BJ (cell line): Measurements from ENCODE around the gene MYO3B. TPM values are rescaled to one million over a fixed set of nuclear protein-coding genes. Genes with fewer than 3 reads are reported as not detected.

Source experiments
- CTCF ChIA-PET: fragments of 350-600 bp; formaldehyde crosslinking; extraction: SDS; loops from one replicate; lab custom pipeline; 2021; ENCODE audit warnings: antibody characterized with exemption, inconsistent platforms; lab: Yijun Ruan, JAX
- POLR2A ChIA-PET: fragments of 300-600 bp; sonication (Branson Sonifier 250); formaldehyde crosslinking; extraction: SDS; loops from one replicate; lab custom pipeline; 2021; ENCODE audit warnings: antibody characterized with exemption; lab: Charles Lee
- DNase-seq: peaks from one replicate; pipeline ENCODE4 v3.0.0-alpha.2; 2011; ENCODE audit warnings: low read depth
- H3K27me3 ChIP-seq: 2 replicates; pipeline ENCODE4 v1.6.0; 2011; ENCODE audit warnings: low read length; ENCODE audit not compliant: control insufficient read depth, insufficient read depth
- H3K36me3 ChIP-seq: 2 replicates; pipeline ENCODE4 v1.5.1; 2011; ENCODE audit warnings: low read length; ENCODE audit not compliant: control insufficient read depth, insufficient read depth
- H3K4me3 ChIP-seq: 2 replicates; pipeline ENCODE4 v1.5.1; 2011; ENCODE audit warnings: low read depth, mild to moderate bottlenecking, control low read depth, low read length
- CTCF ChIP-seq: IDR thresholded peaks from 2 replicates; pipeline ENCODE4 v1.5.1; 2011; ENCODE audit warnings: low read depth, mild to moderate bottlenecking, control low read depth, inconsistent platforms, low read length, moderate library complexity; ENCODE audit not compliant: insufficient read depth
- polyA plus RNA-seq: library from polyadenylated mRNA; depleted of rRNA; stranded (reverse); fragments of >200 nt; gene quantifications from 2 replicates; pipeline ENCODE4 v1.2.3, GENCODE V29; 2011

The MYO3B gene
- polyA plus RNA-seq, 1 experiment = not detected

GRCh38 chr2:170313992-170314348 is 136.0 kb downstream of the MYO3B start:
- DNase-seq = no peak
- no peaks in the 10 kb centered on the region for H3K36me3 ChIP-seq
- no peak for TF ChIP-seq CTCF
- no peak overlapping the region for H3K4me3 ChIP-seq
- ChIA-PET POLR2A (no interaction called here), CTCF (interaction anchor here (1.4 to 1.8 kb wide), 2 partner anchors 10 to 11 kb away, joined by 4 to 6 read pairs; no protein-coding TSS in a partner anchor)
- no peaks in the 10 kb centered on the region for H3K27me3 ChIP-seq

- DNase-seq = no peak
- no peak overlapping the region for H3K4me3 ChIP-seq
- ChIA-PET CTCF (interaction anchor here (0.6 to 1.5 kb wide), 3 partner anchors 9 to 94 kb away, joined by 3 to 4 read pairs (median 3); no protein-coding TSS in a partner anchor), POLR2A (interaction anchor here (0.6 kb wide), 1 partner anchor 184 kb away, joined by 3 read pairs; no protein-coding TSS in a partner anchor)
- H3K27me3 ChIP-seq = no peaks in the 10 kb centered on the region
- TF ChIP-seq CTCF = no peak
- no peaks in the 10 kb centered on the region for H3K36me3 ChIP-seq
Observed at GRCh38 chr2:170314744-170315447, 136.9 kb downstream of the MYO3B start.

GRCh38 chr2:170320948-170321347 is 143.0 kb downstream of the MYO3B start:
- POLR2A ChIA-PET = no interaction called here
- no peak overlapping the region for H3K4me3 ChIP-seq
- no peak for DNase-seq
- no peak for TF ChIP-seq CTCF
- H3K27me3 ChIP-seq = no peaks in the 10 kb centered on the region
- H3K36me3 ChIP-seq = no peaks in the 10 kb centered on the region
- CTCF ChIA-PET = interaction anchor here (1.1 kb wide), 1 partner anchor 38 kb away, joined by 3 read pairs; no protein-coding TSS in a partner anchor

- no peak for DNase-seq
- CTCF ChIA-PET = interaction anchor here (1.1 kb wide), 1 partner anchor 39 kb away, joined by 3 read pairs; no protein-coding TSS in a partner anchor
- POLR2A ChIA-PET = no interaction called here
- no peak overlapping the region for H3K4me3 ChIP-seq
- no peaks in the 10 kb centered on the region for H3K27me3 ChIP-seq
- no peak for TF ChIP-seq CTCF
- no peaks in the 10 kb centered on the region for H3K36me3 ChIP-seq
Observed at GRCh38 chr2:170321526-170321925, 143.6 kb downstream of the MYO3B start.

- no peaks in the 10 kb centered on the region for H3K27me3 ChIP-seq
- H3K36me3 ChIP-seq = no peaks in the 10 kb centered on the region
- DNase-seq = no peak
- ChIA-PET POLR2A (no interaction called here), CTCF (interaction anchor here (1.1 to 2.2 kb wide), 2 partner anchors 7 to 39 kb away, joined by 3 to 4 read pairs; no protein-coding TSS in a partner anchor)
- H3K4me3 ChIP-seq = no peak overlapping the region
- no peak for TF ChIP-seq CTCF
Observed at GRCh38 chr2:170322140-170322766, 144.3 kb downstream of the MYO3B start.
